ENCODE measurements around the gene FAM13B.

Gene FAM13B

GRCh38 chr5:137890845-137891244 lies 142.0 kb downstream of the FAM13B start:
- DNase-seq = no peak

GRCh38 chr5:137888863-137889759 lies 143.8 kb downstream of the FAM13B start, which contains the start of gene PKD2L2:
TSS of gene PKD2L2 (plus strand) at chr5:137889457. CDS start at chr5:137889492, 35 bp downstream.
- DNase-seq = peak; percentile 62

- DNase-seq = no peak
Measured at GRCh38 chr5:137888466-137888862, 144.4 kb downstream of the FAM13B start.

Data from effector CD8-positive, alpha-beta T cell (primary cell).